HUES6 (cell line): ENCODE measurements around the gene HPCA.
A peak's percentile ranks its signal among the peaks of the same experiment; 100 is the strongest.

Experiments
- H3K27ac ChIP-seq: 2 replicates; pipeline ENCODE4 v1.7.0; 2013; ENCODE audit warnings: low read depth, mild to moderate bottlenecking, low read length, inconsistent platforms
- H3K27me3 ChIP-seq: 2 replicates; pipeline ENCODE4 v1.6.1; 2013; ENCODE audit warnings: low read length; ENCODE audit not compliant: control insufficient read depth, insufficient read depth
- H3K36me3 ChIP-seq: 2 replicates; pipeline ENCODE4 v1.6.1; 2013; ENCODE audit warnings: low read length; ENCODE audit not compliant: control insufficient read depth, insufficient read depth
- H3K4me1 ChIP-seq: 2 replicates; pipeline ENCODE4 v1.6.1; 2013; ENCODE audit warnings: low read length; ENCODE audit not compliant: control insufficient read depth, insufficient read depth
- H3K4me3 ChIP-seq: 2 replicates; pipeline ENCODE4 v1.5.1; 2013; ENCODE audit warnings: low read depth, low read length
- H3K9ac ChIP-seq: one replicate; pipeline ENCODE4 v1.6.1; 2013; ENCODE audit warnings: mild to moderate bottlenecking, low read length
- H3K9me3 ChIP-seq: 2 replicates; pipeline ENCODE4 v1.6.1; 2013; ENCODE audit warnings: low read depth, low read length; ENCODE audit not compliant: control insufficient read depth, insufficient read depth

The HPCA gene

DNA sequence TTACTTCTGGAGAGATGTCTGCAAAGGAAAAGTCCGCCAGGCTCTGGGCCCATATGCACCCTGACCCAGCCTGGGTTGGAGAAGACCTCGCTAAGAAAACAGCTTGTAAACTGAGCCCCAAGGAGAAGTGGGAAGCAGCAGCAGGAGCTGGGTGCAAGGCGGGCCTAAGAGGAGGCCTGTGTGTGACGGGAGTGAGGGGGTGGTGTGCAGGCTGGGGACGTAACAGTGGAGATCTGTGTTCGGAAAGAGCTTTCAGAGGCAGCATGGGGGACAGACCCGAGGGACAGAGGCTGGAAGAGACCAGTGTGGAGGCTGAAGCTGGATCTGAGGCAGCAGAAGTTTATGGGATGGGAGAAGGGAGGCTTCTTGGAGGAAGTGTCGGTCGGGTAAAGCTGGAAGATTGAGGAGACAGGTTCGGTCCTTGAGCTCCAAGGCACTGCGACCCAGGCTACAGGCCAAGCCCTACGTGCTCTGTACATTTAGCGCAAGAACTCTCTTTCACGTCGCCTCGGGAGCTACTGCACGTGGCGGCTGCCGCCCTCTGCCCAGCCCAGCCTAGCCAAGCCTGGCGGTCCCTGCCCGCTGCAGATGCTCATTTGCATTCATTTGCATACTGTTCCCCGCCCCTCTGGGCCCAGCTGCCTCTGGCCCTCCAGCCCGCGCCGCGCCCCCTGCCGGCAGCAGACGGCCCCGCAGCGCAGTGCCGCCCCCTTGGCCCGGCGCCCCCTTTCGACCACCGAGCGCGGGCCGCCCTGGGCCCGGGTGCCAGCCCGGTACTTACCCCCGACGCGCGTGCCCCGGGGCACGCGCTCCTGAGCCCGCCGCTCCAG, 6.3 kb downstream of the HPCA start:
- peaks cover 2% of the 10 kb centered on the region; the same call in 1 of the 2 replicates for H3K9me3 ChIP-seq
- peak overlapping the region; percentile 32 for H3K9ac ChIP-seq
- H3K4me1 ChIP-seq: peaks cover 11% of the 10 kb centered on the region
- peak overlapping the region; percentile 76 for H3K4me3 ChIP-seq
- H3K27ac ChIP-seq: no peak overlapping the region
- H3K27me3 ChIP-seq: peaks cover 58% of the 10 kb centered on the region
- no peaks in the 10 kb centered on the region for H3K36me3 ChIP-seq

GRCh38 chr1:32893198-32894018, 7.1 kb downstream of the HPCA start:
- peak overlapping the region; percentile 32 for H3K9ac ChIP-seq

GRCh38 chr1:32894019-32894600, 7.8 kb downstream of the HPCA start:
- H3K9ac ChIP-seq: no peak overlapping the region
- H3K27ac ChIP-seq: no peak overlapping the region
- H3K36me3 ChIP-seq: no peaks in the 10 kb centered on the region
- H3K4me3 ChIP-seq: peak overlapping the region; percentile 76
- peaks cover 11% of the 10 kb centered on the region for H3K4me1 ChIP-seq
- peaks cover 58% of the 10 kb centered on the region for H3K27me3 ChIP-seq
- peaks cover 2% of the 10 kb centered on the region; the same call in 1 of the 2 replicates for H3K9me3 ChIP-seq

More at GRCh38 chr1:32893198-32894018, 7.1 kb downstream of the HPCA start:
- no peaks in the 10 kb centered on the region for H3K36me3 ChIP-seq
- H3K9me3 ChIP-seq: peaks cover 2% of the 10 kb centered on the region; the same call in 1 of the 2 replicates
- peaks cover 11% of the 10 kb centered on the region for H3K4me1 ChIP-seq
- peaks cover 58% of the 10 kb centered on the region for H3K27me3 ChIP-seq
- no peak overlapping the region for H3K27ac ChIP-seq
- H3K4me3 ChIP-seq: peak overlapping the region; percentile 76

- no peaks in the 10 kb centered on the region for H3K36me3 ChIP-seq
- peaks cover 11% of the 10 kb centered on the region for H3K4me1 ChIP-seq
- H3K9ac ChIP-seq: no peak overlapping the region
- H3K9me3 ChIP-seq: peaks cover 2% of the 10 kb centered on the region; the same call in 1 of the 2 replicates
- H3K4me3 ChIP-seq: no peak overlapping the region
- H3K27ac ChIP-seq: no peak overlapping the region
- peaks cover 58% of the 10 kb centered on the region for H3K27me3 ChIP-seq
Measured at GRCh38 chr1:32894681-32895080, 8.4 kb downstream of the HPCA start.

GRCh38 chr1:32895325-32896215, 9.3 kb downstream of the HPCA start:
- H3K9ac ChIP-seq: no peak overlapping the region
- no peak overlapping the region for H3K27ac ChIP-seq
- H3K27me3 ChIP-seq: peaks cover 58% of the 10 kb centered on the region
- no peaks in the 10 kb centered on the region for H3K36me3 ChIP-seq
- H3K9me3 ChIP-seq: peaks cover 2% of the 10 kb centered on the region; the same call in 1 of the 2 replicates
- H3K4me3 ChIP-seq: no peak overlapping the region
- peaks cover 13% of the 10 kb centered on the region for H3K4me1 ChIP-seq

DNA sequence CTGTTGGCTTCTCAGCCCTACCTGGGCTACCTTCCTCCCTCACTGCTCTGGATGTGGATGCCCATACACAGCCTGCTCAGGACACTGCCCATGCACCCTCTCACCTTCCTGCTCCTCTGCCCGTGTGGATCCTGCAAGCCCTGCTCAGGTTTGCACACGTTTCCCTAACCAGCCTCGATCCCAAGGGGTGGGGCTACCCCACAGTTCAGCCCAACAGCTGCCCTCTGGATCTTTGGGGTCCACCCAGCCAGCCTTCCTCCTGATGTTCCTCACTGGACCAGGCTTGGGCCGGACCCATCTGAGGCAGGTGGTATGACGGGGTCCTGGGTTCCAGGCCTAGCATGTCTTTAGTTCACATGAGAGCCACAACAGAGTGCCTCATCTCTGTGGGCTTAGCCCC, 10.2 kb downstream of the HPCA start:
- H3K9me3 ChIP-seq: peaks cover 2% of the 10 kb centered on the region; the same call in 1 of the 2 replicates
- H3K9ac ChIP-seq: no peak overlapping the region
- no peak overlapping the region for H3K27ac ChIP-seq
- peaks cover 57% of the 10 kb centered on the region for H3K27me3 ChIP-seq
- H3K4me1 ChIP-seq: peaks cover 15% of the 10 kb centered on the region
- H3K4me3 ChIP-seq: no peak overlapping the region
- no peaks in the 10 kb centered on the region for H3K36me3 ChIP-seq

DNA sequence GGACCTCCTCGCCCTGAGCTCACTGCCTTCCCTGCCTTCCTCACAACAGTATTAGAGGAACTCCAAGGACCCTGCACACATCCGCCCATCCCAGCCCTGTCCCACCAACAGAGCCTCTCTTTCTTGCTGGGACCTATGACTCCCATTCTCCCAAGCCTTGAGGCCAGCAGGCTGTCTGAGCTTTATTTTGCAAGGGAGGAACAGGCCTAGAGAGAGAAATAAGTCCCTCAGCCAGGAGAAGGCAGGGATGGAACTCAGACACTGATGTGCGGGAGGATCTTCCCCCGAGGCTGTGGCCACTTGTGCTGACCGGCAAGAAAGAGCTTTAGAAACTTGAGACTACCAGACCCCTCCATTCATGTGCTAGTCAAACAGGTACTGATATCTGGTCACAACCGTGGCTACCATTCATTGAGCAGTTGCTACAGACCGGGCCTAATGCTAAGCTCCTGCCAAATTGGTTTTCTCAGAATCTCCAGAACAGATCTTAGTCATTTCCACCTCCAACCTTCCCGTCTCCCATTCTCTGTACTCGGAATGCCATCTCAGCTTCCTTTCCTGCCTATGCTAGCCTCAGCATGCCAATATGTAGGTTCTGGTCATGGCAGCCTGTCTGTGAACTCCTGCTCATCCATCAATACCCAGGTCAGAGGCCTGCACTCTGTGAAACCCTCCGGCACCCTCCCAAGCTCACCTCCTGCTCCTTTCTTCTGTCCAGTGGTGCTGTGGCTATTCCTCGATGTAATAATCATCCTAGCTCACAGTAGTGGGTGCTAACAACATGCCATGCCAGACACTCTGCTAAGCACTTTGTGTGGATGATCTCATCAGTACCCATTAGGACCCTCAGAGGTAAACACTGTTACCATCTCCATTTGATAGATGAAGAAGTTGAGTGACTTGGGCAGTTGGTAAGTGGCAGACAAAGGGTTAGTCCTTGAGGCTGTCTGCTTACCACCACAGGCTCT, 11.1 kb downstream of the HPCA start:
- Histone ChIP-seq H3K4me3 (no peak overlapping the region), H3K9me3 (peaks cover 2% of the 10 kb centered on the region; the same call in 1 of the 2 replicates), H3K27me3 (peaks cover 57% of the 10 kb centered on the region), H3K9ac (no peak overlapping the region), H3K4me1 (peaks cover 15% of the 10 kb centered on the region), H3K36me3 (no peaks in the 10 kb centered on the region), H3K27ac (no peak overlapping the region)

DNA sequence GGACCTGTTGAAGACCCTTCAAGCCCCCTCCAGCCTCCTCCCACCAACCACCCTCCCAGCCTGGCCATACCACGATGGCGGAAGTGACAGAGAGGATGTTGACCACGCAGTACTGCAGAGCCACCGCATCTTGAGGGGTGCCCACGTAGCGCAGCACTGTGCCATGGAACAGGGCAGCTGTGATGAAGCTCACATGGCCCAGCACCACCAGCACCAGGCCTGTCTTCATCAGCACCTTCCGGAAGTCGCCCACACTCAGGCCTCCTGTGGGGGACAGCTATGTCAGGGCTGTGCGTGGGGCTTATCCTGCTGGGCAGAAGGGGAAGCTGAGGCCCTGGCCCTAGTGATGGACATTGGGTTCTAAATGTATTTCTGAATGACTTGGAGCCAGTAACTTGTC, 11.8 kb downstream of the HPCA start:
- no peak overlapping the region for H3K27ac ChIP-seq
- H3K4me3 ChIP-seq: no peak overlapping the region
- no peaks in the 10 kb centered on the region for H3K9me3 ChIP-seq
- H3K9ac ChIP-seq: no peak overlapping the region
- no peaks in the 10 kb centered on the region for H3K36me3 ChIP-seq
- peaks cover 59% of the 10 kb centered on the region for H3K27me3 ChIP-seq
- peaks cover 12% of the 10 kb centered on the region; the same call in 1 of the 2 replicates for H3K4me1 ChIP-seq

DNA sequence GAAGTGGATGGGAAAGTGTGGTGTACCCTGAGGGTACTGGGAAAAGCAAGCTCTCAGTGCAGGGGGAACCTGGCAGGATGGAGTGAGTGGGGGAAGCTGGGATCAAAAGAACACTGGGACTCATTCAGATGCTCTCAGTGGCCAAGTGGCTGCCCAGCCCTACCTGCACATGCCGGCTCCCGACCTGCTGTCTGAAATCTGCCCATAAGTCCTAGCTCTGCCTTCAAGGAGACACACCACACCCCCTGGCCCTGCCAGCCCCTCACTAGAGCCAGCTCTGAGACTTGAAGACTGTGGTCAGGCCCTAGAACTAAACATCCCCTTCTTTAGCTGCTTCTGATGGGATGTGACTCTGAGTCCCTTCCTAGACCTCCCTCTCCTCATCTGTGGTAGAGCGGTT, 12.7 kb downstream of the HPCA start:
- no peak overlapping the region for H3K4me3 ChIP-seq
- H3K27me3 ChIP-seq: peaks cover 59% of the 10 kb centered on the region
- no peaks in the 10 kb centered on the region for H3K9me3 ChIP-seq
- no peaks in the 10 kb centered on the region for H3K36me3 ChIP-seq
- H3K27ac ChIP-seq: no peak overlapping the region
- no peak overlapping the region for H3K9ac ChIP-seq
- peaks cover 12% of the 10 kb centered on the region; the same call in 1 of the 2 replicates for H3K4me1 ChIP-seq
